Measurements from ENCODE around the gene RETREG1.

- TF ChIP-seq CTCF (conservative IDR thresholded peaks at IDR 0.05) (no peak), ZFX (IDR thresholded peaks at IDR 0.05) (no peak)
These were observed 59.3 kb downstream of the RETREG1 start for GRCh38 chr5:16557477-16557876.

All from C4-2B (cell line).